GM10847 (cell line): ENCODE measurements around the gene PIP5K1B.

Experiments used
- POLR2A ChIP-seq: IDR thresholded peaks from 2 replicates; pipeline ENCODE4 v1.6.1; 2011; ENCODE audit not compliant: insufficient read length; ENCODE audit errors: extremely low read depth

PIP5K1B gene

GRCh38 chr9:68949271-68950000, 244.4 kb downstream of the PIP5K1B start:
- no peak for TF ChIP-seq POLR2A

GRCh38 chr9:68950188-68950587, 245.1 kb downstream of the PIP5K1B start:
- no peak for TF ChIP-seq POLR2A

GRCh38 chr9:68950689-68951088, 245.6 kb downstream of the PIP5K1B start:
- no peak for TF ChIP-seq POLR2A

DNA sequence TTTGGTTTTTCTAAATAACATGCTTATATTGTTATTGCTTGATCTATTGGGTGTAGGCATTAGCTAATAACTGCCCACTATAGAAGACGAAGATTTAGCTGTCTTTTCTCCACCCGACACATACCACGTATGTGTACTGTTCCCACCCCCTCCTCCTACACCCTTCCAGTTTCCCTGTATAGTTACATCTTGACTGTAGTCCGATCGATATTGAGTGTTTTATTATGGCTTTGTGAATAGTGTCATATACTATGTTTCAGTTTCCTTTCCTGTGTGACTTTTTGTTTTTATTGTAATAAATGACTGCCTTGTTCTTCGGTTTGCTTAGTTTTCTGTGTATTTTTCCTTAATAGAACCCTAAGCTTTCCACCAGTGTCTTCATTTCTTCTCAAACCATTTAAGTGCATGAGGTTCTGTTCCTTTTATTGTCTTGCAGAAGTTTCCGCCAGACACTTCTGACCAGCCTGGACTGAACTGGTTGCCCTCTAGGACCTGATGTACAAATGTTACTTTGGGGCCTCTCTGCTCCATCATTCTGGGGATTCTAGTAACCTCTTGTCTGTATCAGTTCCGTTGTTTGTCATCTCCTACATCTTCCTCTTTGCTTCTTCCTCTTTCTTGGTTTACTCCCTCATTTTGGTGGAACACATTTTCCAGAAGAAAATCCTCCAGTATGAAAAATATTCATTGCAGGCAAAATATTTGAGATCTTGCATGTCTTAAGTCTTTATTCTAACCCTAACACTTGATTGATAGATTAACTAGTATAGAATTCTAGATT, 247.0 kb downstream of the PIP5K1B start:
- no peak for TF ChIP-seq POLR2A

GRCh38 chr9:68953771-68954170, 248.7 kb downstream of the PIP5K1B start:
- TF ChIP-seq POLR2A: no peak

DNA sequence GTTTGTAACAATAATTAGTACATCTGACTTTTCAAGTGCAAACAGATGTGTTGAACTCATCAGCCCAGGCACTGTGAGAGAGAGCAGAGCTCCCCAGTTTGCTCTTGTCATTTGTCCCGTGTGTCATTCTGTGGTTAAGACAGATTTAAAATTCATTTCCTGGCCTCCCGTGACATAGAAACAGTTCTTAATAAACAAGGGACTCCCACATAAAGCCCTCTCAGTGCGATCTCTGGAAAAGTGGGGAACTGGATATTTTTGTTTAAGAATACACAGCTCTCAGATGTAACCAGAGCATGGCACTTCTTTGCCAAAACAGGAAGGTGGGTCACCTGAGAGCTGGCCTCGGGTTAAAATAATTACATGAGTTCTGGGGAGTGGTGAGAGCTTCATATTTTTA, 250.3 kb downstream of the PIP5K1B start:
- no peak for TF ChIP-seq POLR2A

- TF ChIP-seq POLR2A: no peak
Observed at GRCh38 chr9:68957479-68957878, 252.4 kb downstream of the PIP5K1B start.

DNA sequence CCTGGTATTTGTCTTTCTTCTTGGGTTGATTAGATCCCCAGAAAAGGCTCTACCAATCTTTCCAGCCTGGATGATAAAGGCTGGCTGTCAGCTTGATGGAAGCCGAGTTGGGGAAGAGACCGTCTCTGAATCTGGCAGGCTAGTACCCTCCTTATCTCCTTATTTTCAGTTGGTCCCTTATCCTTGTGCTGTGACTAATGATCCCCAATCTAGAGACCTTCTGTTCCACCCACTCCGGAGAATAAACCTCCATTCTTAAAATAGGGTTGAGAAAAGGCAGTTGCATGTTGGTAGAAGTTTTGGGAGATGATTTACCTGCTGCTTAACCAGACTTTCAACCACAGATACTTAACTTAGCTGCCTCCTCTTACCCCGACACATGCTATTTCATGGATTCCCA, 256.5 kb downstream of the PIP5K1B start:
- TF ChIP-seq POLR2A: no peak

- no peak for TF ChIP-seq POLR2A
Observed at GRCh38 chr9:68963416-68963815, 258.4 kb downstream of the PIP5K1B start.

GRCh38 chr9:68964102-68964541, 259.1 kb downstream of the PIP5K1B start:
- no peak for TF ChIP-seq POLR2A

- TF ChIP-seq POLR2A: no peak
Observed at GRCh38 chr9:68964765-68965164, 259.7 kb downstream of the PIP5K1B start.

DNA sequence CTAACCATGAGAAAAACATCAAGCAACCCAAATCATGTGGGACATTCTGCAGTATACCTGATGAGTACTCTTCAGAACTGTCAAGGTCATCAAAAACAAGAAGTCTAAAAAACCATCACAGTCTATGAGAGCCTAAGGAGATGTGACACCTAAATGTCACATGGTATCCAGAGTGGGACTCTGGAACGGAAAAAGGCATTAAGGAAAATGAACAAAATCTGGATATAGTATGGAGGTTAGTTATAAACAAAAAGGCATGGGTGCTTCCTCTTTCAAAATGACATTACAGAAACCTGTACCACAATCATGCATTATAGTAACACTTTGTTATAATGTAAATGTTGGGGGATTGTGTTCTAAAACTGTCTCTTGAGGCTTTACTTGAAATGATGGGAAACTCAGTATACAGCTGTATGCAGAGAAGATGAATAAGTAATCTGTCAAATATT, 261.5 kb downstream of the PIP5K1B start:
- TF ChIP-seq POLR2A: no peak

DNA sequence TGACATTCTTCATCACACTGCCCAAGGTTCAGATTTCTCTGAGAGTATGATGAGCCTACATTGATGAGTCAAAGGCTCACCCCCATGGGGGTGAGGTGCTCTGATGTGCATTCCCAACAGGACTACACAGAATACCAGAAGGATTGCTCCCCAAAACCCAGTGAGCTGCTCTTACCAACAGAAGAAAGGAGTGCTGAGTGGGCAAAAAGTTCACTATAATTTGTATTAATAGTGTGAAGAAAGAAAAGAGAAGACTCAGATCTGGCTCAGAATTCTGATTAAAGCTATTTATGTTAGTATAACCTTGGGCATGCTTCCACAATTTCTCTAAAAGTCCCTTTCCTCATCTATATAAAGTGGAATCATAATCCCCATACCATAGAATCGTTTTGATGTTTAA, 262.8 kb downstream of the PIP5K1B start:
- no peak for TF ChIP-seq POLR2A

DNA sequence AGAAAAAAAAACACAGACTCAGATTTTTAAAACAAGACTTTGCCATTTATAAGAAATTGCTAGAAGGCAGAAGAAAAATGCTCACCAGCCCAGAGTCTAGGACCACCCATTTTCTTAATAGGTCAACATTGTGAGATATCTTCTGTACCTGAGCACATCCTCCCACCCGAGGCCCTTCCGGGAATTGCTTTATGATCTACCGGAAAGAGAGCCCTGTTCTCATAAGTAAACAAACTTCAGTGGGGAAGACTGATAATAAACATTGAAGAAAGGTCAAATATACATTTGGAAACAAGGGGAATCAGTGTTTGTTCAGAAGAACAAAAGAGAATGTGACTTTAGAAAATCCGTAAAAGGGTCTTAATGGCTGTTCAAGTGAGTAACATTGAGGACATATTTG, 264.5 kb downstream of the PIP5K1B start:
- no peak for TF ChIP-seq POLR2A

DNA sequence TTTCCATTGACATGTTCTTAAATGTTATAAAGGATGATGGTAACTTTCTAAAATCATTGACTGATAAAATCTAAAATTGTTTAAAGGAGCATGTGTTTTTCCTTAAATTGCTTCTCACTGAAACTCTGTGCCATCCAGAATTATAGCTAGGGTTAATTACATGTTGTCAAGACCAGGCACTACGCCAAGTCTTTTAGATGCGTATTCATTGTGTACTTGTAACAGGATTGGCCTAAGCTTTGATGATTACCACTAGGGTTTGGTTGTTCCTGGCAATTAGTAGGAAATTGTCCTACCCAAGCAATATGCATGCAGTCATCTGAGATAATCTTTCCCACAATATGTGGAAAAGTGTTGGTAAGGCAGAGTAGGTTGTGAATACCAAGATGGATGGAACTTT, 265.1 kb downstream of the PIP5K1B start:
- no peak for TF ChIP-seq POLR2A

DNA sequence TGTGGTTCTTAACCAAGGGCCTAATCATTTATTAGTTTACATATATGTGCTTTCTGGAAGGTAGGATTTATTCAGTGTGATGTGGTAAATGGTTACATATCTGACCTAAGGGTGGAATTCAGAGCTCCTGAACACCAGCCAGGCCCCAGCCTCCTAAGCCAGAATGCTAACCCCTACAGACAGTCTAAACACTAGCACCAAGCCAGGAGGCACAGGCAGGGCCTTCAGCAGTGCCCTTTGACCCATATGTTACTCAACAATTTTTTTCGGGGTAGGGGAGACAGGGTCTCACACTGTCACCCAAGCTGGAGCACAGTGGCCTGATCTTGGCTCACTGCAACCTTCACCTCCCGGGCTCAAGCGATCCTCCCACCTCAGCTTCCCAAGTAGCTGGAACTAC, 268.6 kb downstream of the PIP5K1B start:
- TF ChIP-seq POLR2A: no peak
